Measurements from ENCODE around the gene RBM12.

DNA sequence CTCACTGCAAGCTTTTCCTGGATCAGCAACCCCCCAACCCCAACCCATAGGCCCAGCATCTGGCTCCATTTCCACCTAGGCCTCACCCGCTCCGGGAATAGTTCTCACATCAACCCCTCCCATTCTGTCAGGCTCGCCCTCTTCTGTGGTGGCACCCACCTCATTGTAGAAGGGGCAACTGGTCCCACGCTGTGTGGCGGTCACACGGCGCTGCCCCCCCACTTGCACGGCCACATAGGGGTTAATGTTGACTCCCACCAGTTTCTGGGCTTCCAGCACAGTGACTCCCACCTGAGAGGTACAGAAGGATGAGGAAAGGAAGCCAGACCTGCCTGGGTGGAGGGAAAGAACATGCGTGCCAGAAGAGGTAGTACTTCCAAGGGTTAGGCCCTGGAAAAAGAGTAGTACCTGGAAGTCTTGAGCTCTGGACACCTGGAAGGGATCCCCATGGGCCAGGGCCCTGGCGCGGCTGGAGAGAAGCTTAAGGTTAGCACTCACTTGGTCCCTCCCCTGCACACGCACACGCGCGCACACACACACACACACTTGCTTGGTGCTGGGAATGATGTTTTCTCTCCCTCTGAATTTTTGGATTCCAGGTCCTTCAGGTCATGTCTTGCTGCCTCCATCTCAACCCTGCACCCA lies 61.7 kb downstream of the RBM12 start:
- TF ChIP-seq, protein P1, sequence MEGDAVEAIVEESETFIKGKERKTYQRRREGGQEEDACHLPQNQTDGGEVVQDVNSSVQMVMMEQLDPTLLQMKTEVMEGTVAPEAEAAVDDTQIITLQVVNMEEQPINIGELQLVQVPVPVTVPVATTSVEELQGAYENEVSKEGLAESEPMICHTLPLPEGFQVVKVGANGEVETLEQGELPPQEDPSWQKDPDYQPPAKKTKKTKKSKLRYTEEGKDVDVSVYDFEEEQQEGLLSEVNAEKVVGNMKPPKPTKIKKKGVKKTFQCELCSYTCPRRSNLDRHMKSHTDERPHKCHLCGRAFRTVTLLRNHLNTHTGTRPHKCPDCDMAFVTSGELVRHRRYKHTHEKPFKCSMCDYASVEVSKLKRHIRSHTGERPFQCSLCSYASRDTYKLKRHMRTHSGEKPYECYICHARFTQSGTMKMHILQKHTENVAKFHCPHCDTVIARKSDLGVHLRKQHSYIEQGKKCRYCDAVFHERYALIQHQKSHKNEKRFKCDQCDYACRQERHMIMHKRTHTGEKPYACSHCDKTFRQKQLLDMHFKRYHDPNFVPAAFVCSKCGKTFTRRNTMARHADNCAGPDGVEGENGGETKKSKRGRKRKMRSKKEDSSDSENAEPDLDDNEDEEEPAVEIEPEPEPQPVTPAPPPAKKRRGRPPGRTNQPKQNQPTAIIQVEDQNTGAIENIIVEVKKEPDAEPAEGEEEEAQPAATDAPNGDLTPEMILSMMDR (conservative IDR thresholded peaks at IDR 0.05), result no peak
- TF ChIP-seq ZFX (IDR thresholded peaks at IDR 0.05), result no peak

Measured in C4-2B (cell line).